Measurements from ENCODE around the gene SLC45A3. TPM values are rescaled to one million over a fixed set of nuclear protein-coding genes. Genes with fewer than 3 reads are reported as not detected.

SLC45A3 gene
- polyA plus RNA-seq, 1 experiment: 0.91 TPM

GRCh38 chr1:205610036-205610435 lies 70.3 kb downstream of the SLC45A3 start:
- CTCF ChIA-PET: interaction anchor here (2.0 to 2.3 kb wide), 2 partner anchors 11 to 18 kb away, joined by 6 to 12 read pairs; no protein-coding TSS in a partner anchor
- Histone ChIP-seq H3K27me3 (ENCODE audit: control insufficient read depth, insufficient read depth, low read length) (no peaks in the 10 kb centered on the region), H3K36me3 (ENCODE audit: control insufficient read depth, insufficient read depth, low read length) (no peaks in the 10 kb centered on the region; the same call in 1 of the 2 replicates), H3K4me3 (ENCODE audit: low read depth, low read length) (no peak overlapping the region)
- POLR2A ChIA-PET: no interaction called here
- TF ChIP-seq, protein P1, sequence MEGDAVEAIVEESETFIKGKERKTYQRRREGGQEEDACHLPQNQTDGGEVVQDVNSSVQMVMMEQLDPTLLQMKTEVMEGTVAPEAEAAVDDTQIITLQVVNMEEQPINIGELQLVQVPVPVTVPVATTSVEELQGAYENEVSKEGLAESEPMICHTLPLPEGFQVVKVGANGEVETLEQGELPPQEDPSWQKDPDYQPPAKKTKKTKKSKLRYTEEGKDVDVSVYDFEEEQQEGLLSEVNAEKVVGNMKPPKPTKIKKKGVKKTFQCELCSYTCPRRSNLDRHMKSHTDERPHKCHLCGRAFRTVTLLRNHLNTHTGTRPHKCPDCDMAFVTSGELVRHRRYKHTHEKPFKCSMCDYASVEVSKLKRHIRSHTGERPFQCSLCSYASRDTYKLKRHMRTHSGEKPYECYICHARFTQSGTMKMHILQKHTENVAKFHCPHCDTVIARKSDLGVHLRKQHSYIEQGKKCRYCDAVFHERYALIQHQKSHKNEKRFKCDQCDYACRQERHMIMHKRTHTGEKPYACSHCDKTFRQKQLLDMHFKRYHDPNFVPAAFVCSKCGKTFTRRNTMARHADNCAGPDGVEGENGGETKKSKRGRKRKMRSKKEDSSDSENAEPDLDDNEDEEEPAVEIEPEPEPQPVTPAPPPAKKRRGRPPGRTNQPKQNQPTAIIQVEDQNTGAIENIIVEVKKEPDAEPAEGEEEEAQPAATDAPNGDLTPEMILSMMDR (IDR thresholded peaks at IDR 0.05; ENCODE audit: insufficient read depth, low read depth, low read length): no peak
- no peak for DNase-seq (ENCODE audit: low read depth)

Small RNA genes within 50 kb of the gene (small RNA-seq; reads per million reads assigned to genes)
- gene RF00017 (ENCODE audit: insufficient read length, low read depth, low replicate concordance): not detected

Other genes starting within 250 kb of the SLC45A3 start
- 0.02 TPM in 1 of 2 replicates, not detected in the other for gene BLACAT1, start 224.5 kb downstream of the SLC45A3 start, polyA plus RNA-seq (2011; rRNA removed)
- 0.45 and 0.83 TPM in 2 replicates for gene CDK18, start 175.8 kb downstream of the SLC45A3 start, polyA plus RNA-seq (2011; rRNA removed)
- 3.4 and 5.7 TPM in 2 replicates for gene ELK4, start 48.5 kb downstream of the SLC45A3 start, polyA plus RNA-seq (2011; rRNA removed)
- gene NUCKS1, start 69.7 kb upstream of the SLC45A3 start, polyA plus RNA-seq (2011; rRNA removed): 33.3 and 78.8 TPM in 2 replicates
- 12.1 and 13.4 TPM in 2 replicates for gene RAB29, start 95.0 kb upstream of the SLC45A3 start, polyA plus RNA-seq (2011; rRNA removed)
- 29.2 and 29.4 TPM in 2 replicates for gene SLC41A1, start 132.7 kb upstream of the SLC45A3 start, polyA plus RNA-seq (2011; rRNA removed)
- gene PM20D1, start 169.6 kb upstream of the SLC45A3 start, polyA plus RNA-seq (2011; rRNA removed): not detected in 2 replicates